Stomach (tissue), 9 donors: ENCODE measurements around the gene TUBG2. TPM values are rescaled to one million over a fixed set of nuclear protein-coding genes. Genes with fewer than 3 reads are reported as not detected.
"Not testable (repeated sequence)": the region's sequence is repeated elsewhere in the genome, so short reads cannot be mapped to it uniquely, and the experiment has no call there.

Experiments used
- DNase-seq, 2 donors: peaks; one replicate each; pipeline versions ENCODE4 v3.0.0 to v3.0.0-alpha.2; 2013 to 2019
- H3K27ac ChIP-seq, 5 donors: fragments of 200-600 bp in 4 of 5; sonication (generic) in 4 of 5; one replicate each; pipeline ENCODE4 v1.5.1; 2013 to 2019; ENCODE audit warnings: mild to moderate bottlenecking in 1 of 5, moderate library complexity in 1 of 5
- H3K27me3 ChIP-seq, 3 donors: fragments of 200-600 bp; sonication (generic); one replicate each; pipeline ENCODE4 v1.5.1; 2017 to 2019; ENCODE audit warnings: mixed run types in 1 of 3
- H3K36me3 ChIP-seq, 4 donors: fragments of 200-600 bp; sonication (generic); 1 replicate in 3 of 4; 2 replicates in 1 of 4; pipeline ENCODE4 v1.5.1; 2016 to 2019
- H3K4me1 ChIP-seq, 4 donors: fragments of 200-600 bp; sonication (generic); one replicate each; pipeline ENCODE4 v1.5.1; 2016 to 2019
- H3K4me3 ChIP-seq, 4 donors: fragments of 200-600 bp; sonication (generic) in 3 of 4; one replicate each; pipeline ENCODE4 v1.5.1; 2016 to 2019; ENCODE audit warnings: mild to moderate bottlenecking in 1 of 4
- H3K9me3 ChIP-seq, 4 donors: fragments of 200-600 bp; sonication (generic); one replicate each; pipeline ENCODE4 v1.5.1; 2016 to 2019
- CTCF ChIP-seq, 7 experiments: fragments of 450-650 bp in 4 of 7; fragments of 200-600 bp in 3 of 7; sonication (generic) in 3 of 7; IDR thresholded peaks; one replicate each; pipeline ENCODE4 v1.5.1; 2016 to 2019; ENCODE audit warnings: antibody characterized with exemption in 7 of 7, control low read depth in 2 of 7, mild to moderate bottlenecking in 1 of 7
- EP300 ChIP-seq: sonication (generic); formaldehyde crosslinking; IDR thresholded peaks from one replicate; pipeline ENCODE4 v1.6.1; 2017; ENCODE audit warnings: antibody characterized with exemption
- POLR2A ChIP-seq, 4 donors: fragments of 450-650 bp; IDR thresholded peaks; one replicate each; pipeline ENCODE4 v1.6.1; 2016; ENCODE audit warnings: antibody characterized with exemption in 4 of 4, control low read depth in 2 of 4, mild to moderate bottlenecking in 1 of 4, moderate library complexity in 1 of 4
- POLR2AphosphoS5 ChIP-seq, 3 donors: sonication (generic); formaldehyde crosslinking; IDR thresholded peaks; one replicate each; pipeline ENCODE4 v1.6.1; 2016; ENCODE audit warnings: antibody characterized with exemption in 3 of 3
- WGBS, 5 donors: extraction: QIAGEN DNeasy Blood & Tissue Kit in 3 of 5; methylation state at CpG; one replicate each; pipeline versions ENCODE4 v1.1.5 to v1.1.7; 2013 to 2018; 5-methylcytosine and 5-hydroxymethylcytosine counted together
- intact Hi-C: fragments of 100-400 bp; cut with DNase I; formaldehyde crosslinking; loops from one replicate; pipeline ENCODE4 v1.15.1; 2023; ENCODE audit warnings: low total_unique reads
- polyA plus RNA-seq, 3 donors: library from polyadenylated mRNA; stranded (reverse); fragments of 200-250 nt; gene quantifications; one replicate each; pipeline ENCODE4 v1.2.3, GENCODE V29; 2013
- total RNA-seq, 5 donors: library from RNA; depleted of rRNA; stranded (reverse); fragments of >200 nt; gene quantifications; one replicate each; pipeline versions ENCODE4 v1.1.0 to v1.2.3, GENCODE V29; 2014 to 2016
- donor health status: healthy with polysubstance abuse.
- donor health status: Bipolar disorder and iron deficiency.
- donor health status: healthy.

TUBG2 gene
- total and polyA plus RNA-seq, 8 donors: 4.3 to 181 (median 15.9) TPM

GRCh38 chr17:42617956-42618431, 41.1 kb upstream of the TUBG2 start:
- Histone ChIP-seq H3K4me3 (no peak overlapping the region), H3K4me1 (peaks cover 15 to 20% (median 16%) of the 10 kb centered on the region in 4 donors), H3K9me3 (no peaks in the 10 kb centered on the region), H3K27me3 (no peaks in the 10 kb centered on the region), H3K27ac (peak overlapping the region; percentile 64 to 77 (median 71)), H3K36me3 (peaks cover 30 to 34% (median 32%) of the 10 kb centered on the region in 4 donors)
- TF ChIP-seq POLR2AphosphoS5 (IDR thresholded peaks at IDR 0.05) (no peak), POLR2A (IDR thresholded peaks at IDR 0.05) (no peak), EP300 (no peak), CTCF (IDR thresholded peaks at IDR 0.05) (no peak)
- intact Hi-C loops: no loop called here
- DNase-seq: peak in 1 of 2 donors; percentile 10
- WGBS, 5 donors: 26 to 49% (median 40%) methylated on average over 4 of the region's 4 CpGs

- Histone ChIP-seq H3K4me3 (no peak overlapping the region), H3K4me1 (peaks cover 15 to 26% (median 16%) of the 10 kb centered on the region in 4 donors), H3K27ac (peak overlapping the region; percentile 64 to 77 (median 71)), H3K27me3 (no peaks in the 10 kb centered on the region), H3K36me3 (peaks cover 24 to 27% (median 26%) of the 10 kb centered on the region in 4 donors), H3K9me3 (no peaks in the 10 kb centered on the region)
- intact Hi-C loops: no loop called here
- 25 to 37% (median 35%) methylated on average over 9 of the region's 9 CpGs for WGBS, 5 donors
- DNase-seq: peak; percentile 76 to 86
- TF ChIP-seq POLR2A (IDR thresholded peaks at IDR 0.05) (no peak), POLR2AphosphoS5 (IDR thresholded peaks at IDR 0.05) (peak in 2 of 3 donors; percentile 74 to 83), CTCF (IDR thresholded peaks at IDR 0.05) (peak in 3 of 7 experiments; percentile 8 to 65 (median 43))
Measured at GRCh38 chr17:42618442-42619150, 40.5 kb upstream of the TUBG2 start.

GRCh38 chr17:42621987-42622386, 37.1 kb upstream of the TUBG2 start:
- H3K9me3 ChIP-seq, DNase-seq: not testable (repeated sequence)
- WGBS, 5 donors: 94 to 98% (median 95%) methylated on average over 3 of the region's 3 CpGs

GRCh38 chr17:42623271-42623670, 35.8 kb upstream of the TUBG2 start:
- no peak for DNase-seq
- Histone ChIP-seq H3K4me1 (peaks cover 9 to 28% (median 14%) of the 10 kb centered on the region in 4 donors), H3K4me3 (no peak overlapping the region), H3K36me3 (no peaks in the 10 kb centered on the region), H3K9me3 (no peaks in the 10 kb centered on the region), H3K27me3 (no peaks in the 10 kb centered on the region), H3K27ac (peak overlapping the region in 3 of 5 donors; percentile 75 to 79 (median 79))
- 81 to 94% (median 89%) methylated on average over 2 of the region's 2 CpGs for WGBS, 5 donors
- intact Hi-C loops: no loop called here
- TF ChIP-seq POLR2AphosphoS5 (IDR thresholded peaks at IDR 0.05): no peak
- no peak for TF ChIP-seq POLR2A (IDR thresholded peaks at IDR 0.05)
- TF ChIP-seq EP300: no peak
- TF ChIP-seq CTCF (IDR thresholded peaks at IDR 0.05): no peak

More at GRCh38 chr17:42621987-42622386, 37.1 kb upstream of the TUBG2 start:
- H3K27ac ChIP-seq, H3K36me3 ChIP-seq, H3K27me3 ChIP-seq, intact Hi-C loops, H3K4me3 ChIP-seq: not testable (repeated sequence)
- H3K4me1 ChIP-seq: peaks cover 15 to 35% (median 20%) of the 10 kb centered on the region in 4 donors
